ENCODE measurements around the gene PLXNA4.

Gene PLXNA4

DNA sequence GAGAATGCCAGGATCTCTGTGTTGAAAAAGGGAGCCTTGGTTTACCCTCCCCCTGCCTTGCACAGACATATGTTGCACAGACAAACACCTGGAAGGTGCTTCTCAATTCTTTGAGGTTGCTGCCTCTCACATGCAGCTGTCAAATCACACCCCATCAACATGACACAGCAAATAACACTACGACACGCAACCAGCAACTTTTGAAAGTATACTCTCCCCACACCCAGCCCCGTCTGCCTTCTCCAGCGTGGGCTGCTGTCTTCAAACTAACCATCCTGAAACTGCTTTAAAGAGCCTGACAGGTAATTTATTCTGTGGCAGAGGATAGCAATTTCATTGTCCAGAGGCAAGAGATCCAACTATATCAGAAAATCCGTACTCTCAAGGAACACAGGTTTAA, 136.1 kb downstream of the PLXNA4 start:
- H3K27ac ChIP-seq, result no peak overlapping the region

DNA sequence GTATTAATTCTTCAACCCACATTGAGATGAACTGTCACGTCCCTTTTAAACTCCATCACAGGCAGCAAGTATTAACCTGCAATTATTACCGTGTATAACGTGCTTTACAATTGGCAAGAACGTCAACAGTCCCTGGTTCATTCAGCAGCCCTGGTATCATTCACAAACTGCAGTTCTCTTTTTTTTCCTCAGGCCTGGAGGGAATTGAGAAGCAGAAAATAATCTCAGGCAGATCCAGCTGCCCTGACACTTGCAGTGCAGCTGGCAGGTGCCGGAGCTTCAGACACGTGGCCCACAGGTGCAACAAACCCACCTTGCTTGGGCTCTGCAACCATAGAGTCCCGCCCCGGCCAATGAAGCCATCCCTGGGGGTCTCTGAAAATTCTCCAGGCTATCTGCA, 137.3 kb downstream of the PLXNA4 start:
- TF ChIP-seq, protein P1, sequence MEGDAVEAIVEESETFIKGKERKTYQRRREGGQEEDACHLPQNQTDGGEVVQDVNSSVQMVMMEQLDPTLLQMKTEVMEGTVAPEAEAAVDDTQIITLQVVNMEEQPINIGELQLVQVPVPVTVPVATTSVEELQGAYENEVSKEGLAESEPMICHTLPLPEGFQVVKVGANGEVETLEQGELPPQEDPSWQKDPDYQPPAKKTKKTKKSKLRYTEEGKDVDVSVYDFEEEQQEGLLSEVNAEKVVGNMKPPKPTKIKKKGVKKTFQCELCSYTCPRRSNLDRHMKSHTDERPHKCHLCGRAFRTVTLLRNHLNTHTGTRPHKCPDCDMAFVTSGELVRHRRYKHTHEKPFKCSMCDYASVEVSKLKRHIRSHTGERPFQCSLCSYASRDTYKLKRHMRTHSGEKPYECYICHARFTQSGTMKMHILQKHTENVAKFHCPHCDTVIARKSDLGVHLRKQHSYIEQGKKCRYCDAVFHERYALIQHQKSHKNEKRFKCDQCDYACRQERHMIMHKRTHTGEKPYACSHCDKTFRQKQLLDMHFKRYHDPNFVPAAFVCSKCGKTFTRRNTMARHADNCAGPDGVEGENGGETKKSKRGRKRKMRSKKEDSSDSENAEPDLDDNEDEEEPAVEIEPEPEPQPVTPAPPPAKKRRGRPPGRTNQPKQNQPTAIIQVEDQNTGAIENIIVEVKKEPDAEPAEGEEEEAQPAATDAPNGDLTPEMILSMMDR (conservative IDR thresholded peaks at IDR 0.05), result no peak
- H3K27ac ChIP-seq, result no peak overlapping the region

More for the DNA sequence above, 136.1 kb downstream of the PLXNA4 start:
- TF ChIP-seq, protein P1 (conservative IDR thresholded peaks at IDR 0.05), result no peak

DNA sequence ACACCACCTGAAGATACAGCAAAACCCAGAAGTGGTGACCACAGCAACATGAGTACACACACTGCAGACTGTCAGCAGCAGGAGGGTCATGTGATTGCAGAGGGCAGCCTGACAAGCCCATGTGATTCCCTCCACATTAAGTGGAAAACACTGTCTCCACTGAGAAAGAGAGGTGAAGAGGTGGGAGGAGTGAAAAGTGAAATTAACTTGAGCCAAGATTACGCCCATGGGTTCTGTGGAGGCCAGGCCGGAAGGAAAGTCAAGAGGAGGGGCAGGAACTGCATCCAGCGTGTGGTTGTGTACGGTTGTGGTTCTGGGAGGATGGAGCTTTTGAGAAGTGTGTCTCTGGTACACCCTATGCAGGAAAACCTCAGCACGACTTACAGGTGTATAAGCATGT, 138.5 kb downstream of the PLXNA4 start:
- TF ChIP-seq, protein P1 (conservative IDR thresholded peaks at IDR 0.05), result no peak
- H3K27ac ChIP-seq, result no peak overlapping the region

DNA sequence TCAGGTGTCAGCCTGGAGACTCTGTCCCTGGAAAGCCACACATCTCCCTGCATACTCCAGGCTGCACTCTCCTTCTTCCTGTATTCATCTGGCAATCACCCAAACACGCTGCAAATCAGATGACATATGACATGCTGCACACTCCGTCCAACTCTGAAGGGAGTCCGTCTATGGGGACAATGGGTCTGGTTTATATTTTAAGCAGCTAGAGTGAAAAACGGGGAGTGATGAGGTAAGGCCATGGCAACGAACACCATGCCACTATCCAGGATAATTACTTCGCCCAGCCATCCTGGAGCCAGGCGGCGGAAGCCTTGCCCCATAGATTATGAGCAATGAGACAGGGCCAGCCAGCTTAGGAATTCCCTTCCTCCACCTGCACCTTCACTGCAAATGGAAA, 140.1 kb downstream of the PLXNA4 start:
- TF ChIP-seq, protein P1 (conservative IDR thresholded peaks at IDR 0.05), result no peak
- no peak overlapping the region for H3K27ac ChIP-seq

DNA sequence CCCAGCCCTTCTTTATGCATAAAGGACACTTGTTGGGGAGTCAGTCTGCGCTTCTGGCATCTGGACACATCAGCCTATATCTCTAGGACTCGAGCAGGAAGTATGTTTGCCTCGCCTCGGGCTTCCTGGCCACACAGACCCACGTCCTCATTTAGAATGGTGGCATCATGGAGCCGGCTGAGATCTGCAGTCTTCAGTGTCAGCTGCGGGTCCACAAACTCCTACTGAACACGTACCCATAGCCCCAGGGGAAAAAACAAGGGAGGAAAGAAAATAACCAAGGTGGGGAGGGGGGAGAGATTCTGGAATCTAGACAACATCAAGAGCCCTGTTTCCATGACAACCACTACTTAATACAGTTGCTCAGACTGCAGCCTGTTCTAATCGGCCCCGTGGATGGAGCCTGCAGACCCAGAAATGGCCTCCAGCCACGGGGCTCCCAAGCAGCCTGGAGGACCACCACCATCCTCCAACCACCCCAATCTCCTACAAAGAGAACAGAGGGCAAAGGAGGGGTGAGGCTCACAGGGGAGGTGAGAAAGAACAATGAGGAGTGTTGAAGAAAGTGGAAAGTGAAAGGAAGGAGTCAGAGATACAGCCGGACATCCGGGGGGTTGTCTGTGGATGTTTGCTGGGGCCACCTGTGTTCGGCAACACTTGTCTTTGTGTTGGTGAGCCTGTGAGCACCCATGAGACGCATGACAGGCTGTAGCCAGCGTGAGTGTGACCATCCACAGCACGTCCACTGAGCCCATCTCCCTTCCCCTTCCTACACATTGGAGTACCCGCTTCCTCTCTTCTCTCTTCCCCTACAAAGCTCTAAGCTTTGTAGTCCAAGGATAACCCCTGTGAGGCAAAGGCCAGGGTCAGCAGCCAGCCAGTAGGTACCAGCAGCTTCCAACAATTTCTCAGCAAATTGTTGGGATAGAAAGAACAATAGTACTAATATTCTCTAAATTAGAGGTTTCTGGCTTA, 141.0 kb downstream of the PLXNA4 start:
- H3K27ac ChIP-seq, result no peak overlapping the region
- TF ChIP-seq, protein P1 (conservative IDR thresholded peaks at IDR 0.05), result no peak

DNA sequence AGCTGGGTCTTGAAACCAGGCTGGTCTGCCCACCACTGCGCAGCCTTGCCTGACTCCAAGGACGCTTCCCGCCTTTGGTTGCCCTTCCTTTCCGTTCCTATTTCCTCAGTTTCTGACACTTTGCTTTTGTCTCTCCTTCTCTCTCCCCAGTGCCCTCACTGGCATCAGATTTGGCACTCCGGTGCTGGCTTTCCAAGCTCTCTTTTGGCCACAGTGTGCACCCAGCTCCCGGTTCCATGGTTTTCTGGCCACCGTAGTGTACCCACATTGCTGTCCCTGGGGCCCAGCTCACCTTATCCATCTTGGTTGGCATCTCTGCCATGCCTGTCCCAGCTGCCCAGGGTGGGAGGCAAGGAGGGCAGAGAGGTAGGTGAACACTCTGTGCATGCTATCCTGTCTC, 142.2 kb downstream of the PLXNA4 start:
- no peak overlapping the region for H3K27ac ChIP-seq
- TF ChIP-seq, protein P1 (conservative IDR thresholded peaks at IDR 0.05), result no peak

DNA sequence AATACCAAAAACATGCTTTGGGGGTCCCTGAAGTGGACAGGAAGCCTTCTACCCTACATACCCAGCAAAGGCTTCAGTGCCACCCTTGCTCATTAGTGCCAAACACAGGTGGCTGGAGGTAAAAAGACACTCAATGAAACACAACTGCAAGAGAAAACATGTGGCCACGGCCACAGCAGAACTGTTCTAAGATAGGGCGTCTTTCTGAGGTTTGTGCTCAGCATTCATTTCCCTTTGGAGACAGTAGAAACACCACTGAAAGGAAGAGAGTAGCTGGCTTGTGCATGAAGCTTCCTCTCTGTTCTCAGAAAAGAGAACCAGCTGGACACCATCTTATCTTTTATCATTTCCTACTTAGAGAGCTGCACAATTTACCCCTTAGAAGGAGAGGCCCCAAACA, 143.0 kb downstream of the PLXNA4 start:
- TF ChIP-seq, protein P1 (conservative IDR thresholded peaks at IDR 0.05), result no peak
- no peak overlapping the region for H3K27ac ChIP-seq
